ENCODE results near the gene POLR3C. TPM values are rescaled to one million over a fixed set of nuclear protein-coding genes. Genes with fewer than 3 reads are reported as not detected.

The POLR3C gene
- total and polyA plus RNA-seq, 2 donors from 2014 or later, result 16.1 to 30.0 TPM

DNA sequence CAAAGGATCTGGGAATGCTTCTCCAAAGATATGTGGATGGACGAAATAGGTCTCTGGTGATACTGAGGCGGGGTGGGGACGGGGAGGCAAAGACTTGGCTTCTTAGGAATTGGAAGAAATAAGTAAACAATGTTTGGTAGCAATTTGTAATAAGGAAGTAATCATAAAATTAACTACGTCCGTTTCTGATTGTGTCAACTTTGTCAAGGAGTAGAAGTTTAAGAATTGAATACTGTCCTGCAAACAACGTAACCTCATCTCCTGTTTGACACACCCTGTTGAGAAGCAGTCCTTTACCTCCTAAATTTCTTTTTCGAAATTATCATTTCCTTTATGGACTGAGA is 471 bp downstream of the POLR3C start:
- H3K36me3 ChIP-seq (ENCODE audit: control insufficient read depth in 2 of 3, insufficient read depth in 3 of 3, low read length in 3 of 3), result peaks cover 17 to 30% (median 25%) of the 10 kb centered on the region in 3 donors
- no peaks in the 10 kb centered on the region for H3K27me3 ChIP-seq (ENCODE audit: control insufficient read depth, insufficient read depth, low read length)
- DNase-seq (peak in 1 of 5 donors; percentile 29), FAIRE-seq (no peak)
- TF ChIP-seq, protein P1, sequence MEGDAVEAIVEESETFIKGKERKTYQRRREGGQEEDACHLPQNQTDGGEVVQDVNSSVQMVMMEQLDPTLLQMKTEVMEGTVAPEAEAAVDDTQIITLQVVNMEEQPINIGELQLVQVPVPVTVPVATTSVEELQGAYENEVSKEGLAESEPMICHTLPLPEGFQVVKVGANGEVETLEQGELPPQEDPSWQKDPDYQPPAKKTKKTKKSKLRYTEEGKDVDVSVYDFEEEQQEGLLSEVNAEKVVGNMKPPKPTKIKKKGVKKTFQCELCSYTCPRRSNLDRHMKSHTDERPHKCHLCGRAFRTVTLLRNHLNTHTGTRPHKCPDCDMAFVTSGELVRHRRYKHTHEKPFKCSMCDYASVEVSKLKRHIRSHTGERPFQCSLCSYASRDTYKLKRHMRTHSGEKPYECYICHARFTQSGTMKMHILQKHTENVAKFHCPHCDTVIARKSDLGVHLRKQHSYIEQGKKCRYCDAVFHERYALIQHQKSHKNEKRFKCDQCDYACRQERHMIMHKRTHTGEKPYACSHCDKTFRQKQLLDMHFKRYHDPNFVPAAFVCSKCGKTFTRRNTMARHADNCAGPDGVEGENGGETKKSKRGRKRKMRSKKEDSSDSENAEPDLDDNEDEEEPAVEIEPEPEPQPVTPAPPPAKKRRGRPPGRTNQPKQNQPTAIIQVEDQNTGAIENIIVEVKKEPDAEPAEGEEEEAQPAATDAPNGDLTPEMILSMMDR (IDR thresholded peaks at IDR 0.05; ENCODE audit: borderline replicate concordance, extremely low read depth, insufficient read depth), result no peak
- peaks cover 0 to 6% (median 0%) of the 10 kb centered on the region in 3 donors for H3K4me1 ChIP-seq (ENCODE audit: control insufficient read depth in 2 of 3, insufficient read depth in 2 of 3, low read depth in 1 of 3, low read length in 3 of 3)
- peak overlapping the region; percentile 83 to 85 for H3K27ac ChIP-seq (ENCODE audit: low read depth in 2 of 2, low read length in 2 of 2)
- no peaks in the 10 kb centered on the region for H3K9me3 ChIP-seq (ENCODE audit: control insufficient read depth in 2 of 3, insufficient read depth in 1 of 3, low read length in 3 of 3)
- H3K9ac ChIP-seq (ENCODE audit: low read length in 3 of 3), result peak overlapping the region; percentile 12 to 84 (median 82)
- intact Hi-C loops (cut with DNase I), result no loop called here
- H3K4me3 ChIP-seq (ENCODE audit: low read length in 3 of 3), result peak overlapping the region; percentile 71 to 97 (median 73)

DNA sequence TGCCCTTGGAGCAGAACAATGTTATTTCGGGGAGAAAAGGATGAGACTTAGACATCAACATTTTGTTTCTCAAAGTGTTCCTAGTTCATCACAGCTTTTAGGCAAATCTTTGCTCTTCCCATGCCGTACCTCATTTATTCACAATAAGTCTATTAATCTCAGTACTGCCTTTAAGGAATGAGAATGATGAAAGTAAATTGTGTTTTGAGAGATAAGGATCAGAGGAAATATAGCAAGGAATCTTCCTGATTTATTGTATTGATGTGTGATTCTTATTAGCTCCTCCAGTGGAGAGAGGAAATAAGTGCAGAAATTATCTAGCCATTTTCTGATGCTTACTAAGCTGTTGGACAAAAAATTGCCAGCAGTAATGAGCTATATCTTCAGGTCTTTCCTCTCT is 2.0 kb downstream of the POLR3C start:
- no peaks in the 10 kb centered on the region for H3K27me3 ChIP-seq (ENCODE audit: control insufficient read depth, insufficient read depth, low read length)
- peaks cover 17 to 36% (median 34%) of the 10 kb centered on the region in 3 donors for H3K36me3 ChIP-seq (ENCODE audit: control insufficient read depth in 2 of 3, insufficient read depth in 3 of 3, low read length in 3 of 3)
- no peak overlapping the region for H3K27ac ChIP-seq (ENCODE audit: low read depth in 2 of 2, low read length in 2 of 2)
- no peaks in the 10 kb centered on the region for H3K9me3 ChIP-seq (ENCODE audit: control insufficient read depth in 2 of 3, insufficient read depth in 1 of 3, low read length in 3 of 3)
- no peak overlapping the region for H3K4me3 ChIP-seq (ENCODE audit: low read length in 3 of 3)
- peaks cover 0 to 6% (median 0%) of the 10 kb centered on the region in 3 donors for H3K4me1 ChIP-seq (ENCODE audit: control insufficient read depth in 2 of 3, insufficient read depth in 2 of 3, low read depth in 1 of 3, low read length in 3 of 3)
- H3K9ac ChIP-seq (ENCODE audit: low read length in 3 of 3), result no peak overlapping the region
- no peak for FAIRE-seq
- TF ChIP-seq, protein P1 (IDR thresholded peaks at IDR 0.05; ENCODE audit: borderline replicate concordance, extremely low read depth, insufficient read depth), result no peak
- intact Hi-C loops (cut with DNase I), result no loop called here
- DNase-seq, result no peak

DNA sequence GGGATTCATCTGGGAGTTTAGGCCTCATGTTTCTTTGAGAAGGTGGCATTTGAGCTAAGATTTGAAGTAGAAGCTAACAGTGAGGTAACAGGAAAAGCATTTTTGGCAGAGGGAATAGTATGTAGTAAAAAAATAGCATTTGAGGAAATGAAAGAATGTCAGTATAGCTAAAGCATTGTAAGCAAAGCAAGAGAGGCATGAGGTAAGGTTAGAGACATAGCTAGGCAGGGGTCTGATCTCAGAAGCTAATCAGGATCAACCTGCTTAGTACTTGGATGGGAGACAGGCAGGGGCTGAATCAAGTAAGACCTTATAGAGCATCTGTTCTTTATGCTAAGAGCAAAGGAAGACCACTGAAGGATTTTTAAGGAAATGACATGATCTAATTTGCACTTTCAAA is 4.0 kb downstream of the POLR3C start:
- Histone ChIP-seq H3K4me3 (ENCODE audit: low read length in 3 of 3) (no peak overlapping the region), H3K36me3 (ENCODE audit: control insufficient read depth in 2 of 3, insufficient read depth in 3 of 3, low read length in 3 of 3) (peaks cover 21 to 50% (median 42%) of the 10 kb centered on the region in 3 donors), H3K27ac (ENCODE audit: low read depth in 2 of 2, low read length in 2 of 2) (no peak overlapping the region), H3K9me3 (ENCODE audit: control insufficient read depth in 2 of 3, insufficient read depth in 1 of 3, low read length in 3 of 3) (no peaks in the 10 kb centered on the region), H3K4me1 (ENCODE audit: control insufficient read depth in 2 of 3, insufficient read depth in 2 of 3, low read depth in 1 of 3, low read length in 3 of 3) (peaks cover 0 to 6% (median 0%) of the 10 kb centered on the region in 3 donors), H3K9ac (ENCODE audit: low read length in 3 of 3) (no peak overlapping the region), H3K27me3 (ENCODE audit: control insufficient read depth, insufficient read depth, low read length) (no peaks in the 10 kb centered on the region)
- DNase-seq (no peak), FAIRE-seq (no peak)
- TF ChIP-seq, protein P1 (IDR thresholded peaks at IDR 0.05; ENCODE audit: borderline replicate concordance, extremely low read depth, insufficient read depth), result no peak
- intact Hi-C loops (cut with DNase I), result no loop called here

Measured in kidney (tissue), 14 donors.